Kasumi-1 (cell line): ENCODE results near the gene NRP2.

Experiments
- DNase-seq, 2 experiments: peaks; one replicate each; lab custom pipeline; 2025; lab: John Stamatoyannopoulos, UW

The NRP2 gene

GRCh38 chr2:205658572-205658971 is 23.7 kb upstream of the NRP2 start:
- DNase-seq: no peak

GRCh38 chr2:205659922-205660321 is 22.4 kb upstream of the NRP2 start:
- no peak for DNase-seq

GRCh38 chr2:205660521-205661124 is 21.7 kb upstream of the NRP2 start:
- peak; percentile 2 to 6 for DNase-seq

GRCh38 chr2:205661281-205661680 is 21.0 kb upstream of the NRP2 start:
- no peak for DNase-seq

GRCh38 chr2:205662206-205662965 is 19.9 kb upstream of the NRP2 start:
- DNase-seq: no peak

GRCh38 chr2:205665791-205666190 is 16.5 kb upstream of the NRP2 start:
- DNase-seq: no peak

- no peak for DNase-seq
These were observed 12.0 kb upstream of the NRP2 start for GRCh38 chr2:205670292-205670691.

- DNase-seq: no peak
These were observed 9.0 kb upstream of the NRP2 start for GRCh38 chr2:205673312-205673711.

GRCh38 chr2:205675861-205676516 is 6.3 kb upstream of the NRP2 start:
- DNase-seq: peak; percentile 19 to 49

GRCh38 chr2:205678541-205679142 is 3.7 kb upstream of the NRP2 start:
- DNase-seq: no peak

GRCh38 chr2:205679410-205680009 is 2.8 kb upstream of the NRP2 start:
- no peak for DNase-seq

- peak; percentile 60 to 61 for DNase-seq
These were observed 2.2 kb upstream of the NRP2 start for GRCh38 chr2:205680067-205680466.

GRCh38 chr2:205680903-205681302 is 1.4 kb upstream of the NRP2 start:
- no peak for DNase-seq

- DNase-seq: no peak
These were observed 681 bp upstream of the NRP2 start for GRCh38 chr2:205681401-205682238.

- DNase-seq: no peak
These were observed 735 bp downstream of the NRP2 start for GRCh38 chr2:205682971-205683501.

GRCh38 chr2:205683502-205684367 is 1.4 kb downstream of the NRP2 start:
- no peak for DNase-seq

GRCh38 chr2:205684871-205685313 is 2.6 kb downstream of the NRP2 start:
- DNase-seq: no peak

GRCh38 chr2:205685314-205686055 is 3.2 kb downstream of the NRP2 start:
- DNase-seq: no peak

- no peak for DNase-seq
These were observed 3.9 kb downstream of the NRP2 start for GRCh38 chr2:205686056-205686782.
